ENCODE measurements around the gene KCNIP4. TPM values are rescaled to one million over a fixed set of nuclear protein-coding genes. Genes with fewer than 3 reads are reported as not detected.

Gene KCNIP4
- total and polyA plus RNA-seq, 2 experiments from 2014 or later = 0.14 to 0.63 TPM

DNA sequence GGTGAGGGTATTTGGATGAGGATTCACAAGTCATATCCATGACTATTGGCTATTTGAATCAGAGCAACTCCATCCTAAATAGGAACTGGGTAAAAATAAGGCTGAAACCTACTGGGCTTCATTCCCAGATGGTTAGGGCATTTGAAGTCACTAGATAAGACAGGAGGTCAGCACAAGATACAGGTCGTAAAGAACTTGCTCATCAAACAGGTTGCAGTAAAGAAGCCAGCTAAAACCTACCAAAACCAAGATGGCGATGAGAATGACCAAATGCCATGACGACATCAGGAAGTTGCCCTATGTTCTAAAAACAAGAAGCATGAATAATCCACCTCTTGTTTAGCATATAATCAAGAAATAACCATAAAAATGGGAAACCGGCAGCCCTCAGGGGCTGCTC is 1023.4 kb downstream of the KCNIP4 start:
- ATAC-seq (no peak), DNase-seq (ENCODE audit: low spot score) (no peak)
- Histone ChIP-seq H3F3A (replicated peaks; ENCODE audit: low read depth) (no peaks in the 10 kb centered on the region), H3K79me2 (replicated peaks; ENCODE audit: insufficient read depth) (no peaks in the 10 kb centered on the region), H3K4me3 (no peak overlapping the region), H4K20me1 (replicated peaks; ENCODE audit: insufficient read depth) (no peaks in the 10 kb centered on the region), H3K9me2 (ENCODE audit: insufficient read depth) (0 out of 2 replicates have a peak, but pooled peaks cover 4% of the 10 kb centered on the region), H3K27me3 (ENCODE audit: insufficient read depth) (no peaks in the 10 kb centered on the region), H3K4me2 (no peak overlapping the region), H2AFZ (no peak overlapping the region), H3K36me3 (ENCODE audit: insufficient read depth) (no peaks in the 10 kb centered on the region), H3K4me1 (ENCODE audit: insufficient read depth) (peaks cover 8% of the 10 kb centered on the region; the same call in 1 of the 2 replicates), H3K27ac (ENCODE audit: low read depth) (no peak overlapping the region)
- TF ChIP-seq ZNF114 (CRISPR knock-in tag; IDR thresholded peaks at IDR 0.05) = no peak
- TF ChIP-seq, protein P1, sequence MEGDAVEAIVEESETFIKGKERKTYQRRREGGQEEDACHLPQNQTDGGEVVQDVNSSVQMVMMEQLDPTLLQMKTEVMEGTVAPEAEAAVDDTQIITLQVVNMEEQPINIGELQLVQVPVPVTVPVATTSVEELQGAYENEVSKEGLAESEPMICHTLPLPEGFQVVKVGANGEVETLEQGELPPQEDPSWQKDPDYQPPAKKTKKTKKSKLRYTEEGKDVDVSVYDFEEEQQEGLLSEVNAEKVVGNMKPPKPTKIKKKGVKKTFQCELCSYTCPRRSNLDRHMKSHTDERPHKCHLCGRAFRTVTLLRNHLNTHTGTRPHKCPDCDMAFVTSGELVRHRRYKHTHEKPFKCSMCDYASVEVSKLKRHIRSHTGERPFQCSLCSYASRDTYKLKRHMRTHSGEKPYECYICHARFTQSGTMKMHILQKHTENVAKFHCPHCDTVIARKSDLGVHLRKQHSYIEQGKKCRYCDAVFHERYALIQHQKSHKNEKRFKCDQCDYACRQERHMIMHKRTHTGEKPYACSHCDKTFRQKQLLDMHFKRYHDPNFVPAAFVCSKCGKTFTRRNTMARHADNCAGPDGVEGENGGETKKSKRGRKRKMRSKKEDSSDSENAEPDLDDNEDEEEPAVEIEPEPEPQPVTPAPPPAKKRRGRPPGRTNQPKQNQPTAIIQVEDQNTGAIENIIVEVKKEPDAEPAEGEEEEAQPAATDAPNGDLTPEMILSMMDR (conservative IDR thresholded peaks at IDR 0.05; ENCODE audit: low read depth in 2 of 2) = no peak
- TF ChIP-seq, protein P2, sequence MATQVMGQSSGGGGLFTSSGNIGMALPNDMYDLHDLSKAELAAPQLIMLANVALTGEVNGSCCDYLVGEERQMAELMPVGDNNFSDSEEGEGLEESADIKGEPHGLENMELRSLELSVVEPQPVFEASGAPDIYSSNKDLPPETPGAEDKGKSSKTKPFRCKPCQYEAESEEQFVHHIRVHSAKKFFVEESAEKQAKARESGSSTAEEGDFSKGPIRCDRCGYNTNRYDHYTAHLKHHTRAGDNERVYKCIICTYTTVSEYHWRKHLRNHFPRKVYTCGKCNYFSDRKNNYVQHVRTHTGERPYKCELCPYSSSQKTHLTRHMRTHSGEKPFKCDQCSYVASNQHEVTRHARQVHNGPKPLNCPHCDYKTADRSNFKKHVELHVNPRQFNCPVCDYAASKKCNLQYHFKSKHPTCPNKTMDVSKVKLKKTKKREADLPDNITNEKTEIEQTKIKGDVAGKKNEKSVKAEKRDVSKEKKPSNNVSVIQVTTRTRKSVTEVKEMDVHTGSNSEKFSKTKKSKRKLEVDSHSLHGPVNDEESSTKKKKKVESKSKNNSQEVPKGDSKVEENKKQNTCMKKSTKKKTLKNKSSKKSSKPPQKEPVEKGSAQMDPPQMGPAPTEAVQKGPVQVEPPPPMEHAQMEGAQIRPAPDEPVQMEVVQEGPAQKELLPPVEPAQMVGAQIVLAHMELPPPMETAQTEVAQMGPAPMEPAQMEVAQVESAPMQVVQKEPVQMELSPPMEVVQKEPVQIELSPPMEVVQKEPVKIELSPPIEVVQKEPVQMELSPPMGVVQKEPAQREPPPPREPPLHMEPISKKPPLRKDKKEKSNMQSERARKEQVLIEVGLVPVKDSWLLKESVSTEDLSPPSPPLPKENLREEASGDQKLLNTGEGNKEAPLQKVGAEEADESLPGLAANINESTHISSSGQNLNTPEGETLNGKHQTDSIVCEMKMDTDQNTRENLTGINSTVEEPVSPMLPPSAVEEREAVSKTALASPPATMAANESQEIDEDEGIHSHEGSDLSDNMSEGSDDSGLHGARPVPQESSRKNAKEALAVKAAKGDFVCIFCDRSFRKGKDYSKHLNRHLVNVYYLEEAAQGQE (IDR thresholded peaks at IDR 0.05; ENCODE audit: unreplicated experiment) = no peak
- no peak for TF ChIP-seq NANOG (IDR thresholded peaks at IDR 0.05; ENCODE audit: borderline replicate concordance)
- TF ChIP-seq, protein P3, sequence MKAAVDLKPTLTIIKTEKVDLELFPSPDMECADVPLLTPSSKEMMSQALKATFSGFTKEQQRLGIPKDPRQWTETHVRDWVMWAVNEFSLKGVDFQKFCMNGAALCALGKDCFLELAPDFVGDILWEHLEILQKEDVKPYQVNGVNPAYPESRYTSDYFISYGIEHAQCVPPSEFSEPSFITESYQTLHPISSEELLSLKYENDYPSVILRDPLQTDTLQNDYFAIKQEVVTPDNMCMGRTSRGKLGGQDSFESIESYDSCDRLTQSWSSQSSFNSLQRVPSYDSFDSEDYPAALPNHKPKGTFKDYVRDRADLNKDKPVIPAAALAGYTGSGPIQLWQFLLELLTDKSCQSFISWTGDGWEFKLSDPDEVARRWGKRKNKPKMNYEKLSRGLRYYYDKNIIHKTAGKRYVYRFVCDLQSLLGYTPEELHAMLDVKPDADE (IDR thresholded peaks at IDR 0.05) = no peak
- no peak for TF ChIP-seq EZH2phosphoT487 (IDR thresholded peaks at IDR 0.05; ENCODE audit: unreplicated experiment)
- TF ChIP-seq STAT1 (IDR thresholded peaks at IDR 0.05; ENCODE audit: unreplicated experiment) = no peak
- TF ChIP-seq EZH2 (IDR thresholded peaks at IDR 0.05; ENCODE audit: low read depth, unreplicated experiment) = no peak
- no peaks in the 10 kb centered on the region for H3K9me3 Mint-ChIP-seq
- H3K36me3 Mint-ChIP-seq (ENCODE audit: low read depth) = no peaks in the 10 kb centered on the region
- H3K4me3 Mint-ChIP-seq = no peak overlapping the region
- H3K4me1 Mint-ChIP-seq = peaks cover 14% of the 10 kb centered on the region
- no peak overlapping the region for H3K27ac Mint-ChIP-seq
- H3K27me3 Mint-ChIP-seq (ENCODE audit: insufficient read depth, low read depth, poor library complexity) = peaks cover 2% of the 10 kb centered on the region

DNA sequence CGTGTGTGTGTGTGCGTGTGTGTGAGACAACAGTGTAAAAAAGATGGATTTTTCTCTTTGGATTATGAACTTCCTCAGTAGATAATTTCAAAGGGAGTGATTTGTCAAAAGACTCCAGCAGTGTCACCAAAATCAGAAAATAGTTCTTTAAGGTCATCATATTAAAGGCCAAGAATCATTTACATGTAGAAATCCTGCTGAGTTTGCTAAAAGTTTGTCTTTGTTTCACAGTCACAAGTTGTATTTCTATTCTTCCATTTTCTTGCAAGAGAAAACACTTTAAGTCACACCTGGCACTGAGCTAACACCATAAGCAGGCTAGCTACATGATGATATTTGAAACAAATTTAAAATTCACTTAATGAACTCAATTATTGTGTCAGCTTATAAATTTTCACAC is 1025.6 kb downstream of the KCNIP4 start:
- Histone ChIP-seq H3K4me2 (no peak overlapping the region), H3K4me3 (no peak overlapping the region), H2AFZ (no peak overlapping the region), H3K27ac (ENCODE audit: low read depth) (no peak overlapping the region), H3K79me2 (replicated peaks; ENCODE audit: insufficient read depth) (no peaks in the 10 kb centered on the region), H3K27me3 (ENCODE audit: insufficient read depth) (no peaks in the 10 kb centered on the region), H3F3A (replicated peaks; ENCODE audit: low read depth) (no peaks in the 10 kb centered on the region), H3K36me3 (ENCODE audit: insufficient read depth) (no peaks in the 10 kb centered on the region), H4K20me1 (replicated peaks; ENCODE audit: insufficient read depth) (no peaks in the 10 kb centered on the region), H3K4me1 (ENCODE audit: insufficient read depth) (peaks cover 8% of the 10 kb centered on the region; the same call in 1 of the 2 replicates), H3K9me2 (ENCODE audit: insufficient read depth) (0 out of 2 replicates have a peak, but pooled peaks cover 4% of the 10 kb centered on the region)
- H3K4me3 Mint-ChIP-seq = no peak overlapping the region
- peaks cover 2% of the 10 kb centered on the region for H3K27me3 Mint-ChIP-seq (ENCODE audit: insufficient read depth, low read depth, poor library complexity)
- DNase-seq (ENCODE audit: low spot score) = no peak
- H3K9me3 Mint-ChIP-seq = no peaks in the 10 kb centered on the region
- ATAC-seq = no peak
- no peak overlapping the region for H3K27ac Mint-ChIP-seq
- no peaks in the 10 kb centered on the region for H3K36me3 Mint-ChIP-seq (ENCODE audit: low read depth)
- H3K4me1 Mint-ChIP-seq = peaks cover 14% of the 10 kb centered on the region
- TF ChIP-seq, protein P3 (IDR thresholded peaks at IDR 0.05) = no peak
- TF ChIP-seq EZH2 (IDR thresholded peaks at IDR 0.05; ENCODE audit: low read depth, unreplicated experiment) (no peak), STAT1 (IDR thresholded peaks at IDR 0.05; ENCODE audit: unreplicated experiment) (no peak), ZNF114 (CRISPR knock-in tag; IDR thresholded peaks at IDR 0.05) (no peak)
- TF ChIP-seq, protein P1 (conservative IDR thresholded peaks at IDR 0.05; ENCODE audit: low read depth in 2 of 2) = no peak
